ENCODE measurements around the gene STAG1.
"Not testable (repeated sequence)": the region's sequence is repeated elsewhere in the genome, so short reads cannot be mapped to it uniquely, and the experiment has no call there.

The STAG1 gene

GRCh38 chr3:136752172-136752421 lies at the start of gene STAG1:
Gene STAG1 (minus strand): TSS chr3:136752378. CDS start chr3:136630898, 121,480 bp downstream.
- Histone ChIP-seq H3K4me2 (ENCODE audit: low read depth, low read length, poor library complexity, severe bottlenecking) (peak within 1 kb of the TSS; percentile 92), H3K9me3 (ENCODE audit: insufficient read depth, low read length) (no peaks in the 10 kb centered on the region), H3F3A (ENCODE audit: insufficient read depth) (peaks cover 11% of the 10 kb centered on the region; the same call in 1 of the 2 replicates), H3K36me3 (ENCODE audit: low read length) (no peaks in the 10 kb centered on the region), H3K27me3 (ENCODE audit: low read length) (no peaks in the 10 kb centered on the region), H2AFZ (ENCODE audit: low read depth, low read length, severe bottlenecking) (peak within 1 kb of the TSS; percentile 75), H3K27ac (ENCODE audit: low read depth, low read length) (peak within 1 kb of the TSS; percentile 91), H3K9ac (ENCODE audit: low read length) (peak within 1 kb of the TSS; percentile 91), H3K79me2 (ENCODE audit: insufficient read depth, low read length) (peaks cover 44% of the 10 kb centered on the region), H3K4me3 (ENCODE audit: insufficient read depth, low read length, poor library complexity, severe bottlenecking) (peak within 1 kb of the TSS; percentile 86), H3K9me2 (replicated peaks; ENCODE audit: insufficient read depth, low read length) (no peaks in the 10 kb centered on the region), H4K20me1 (ENCODE audit: low read depth, low read length) (no peaks in the 10 kb centered on the region)
- no peak for TF ChIP-seq CTCF (IDR thresholded peaks at IDR 0.05; ENCODE audit: insufficient read depth, low read length, poor library complexity, severe bottlenecking)
- TF ChIP-seq EZH2phosphoT487 (conservative IDR thresholded peaks at IDR 0.05; ENCODE audit: low read length), result no peak

- not testable (repeated sequence) for H3K79me2 ChIP-seq (ENCODE audit: insufficient read depth, low read length); H3F3A ChIP-seq (ENCODE audit: insufficient read depth); H3K9me3 ChIP-seq (ENCODE audit: insufficient read depth, low read length); H3K27me3 ChIP-seq (ENCODE audit: low read length); H3K9ac ChIP-seq (ENCODE audit: low read length); H3K27ac ChIP-seq (ENCODE audit: low read depth, low read length); H2AFZ ChIP-seq (ENCODE audit: low read depth, low read length, severe bottlenecking); H3K4me2 ChIP-seq (ENCODE audit: low read depth, low read length, poor library complexity, severe bottlenecking); H3K36me3 ChIP-seq (ENCODE audit: low read length); H3K9me2 ChIP-seq (replicated peaks; ENCODE audit: insufficient read depth, low read length); H3K4me3 ChIP-seq (ENCODE audit: insufficient read depth, low read length, poor library complexity, severe bottlenecking); H4K20me1 ChIP-seq (ENCODE audit: low read depth, low read length)
These were observed 49.0 kb upstream of the STAG1 start for GRCh38 chr3:136801146-136801545.

GRCh38 chr3:136792556-136793330 lies 40.6 kb upstream of the STAG1 start:
- no peak overlapping the region for H2AFZ ChIP-seq (ENCODE audit: low read depth, low read length, severe bottlenecking)
- H3K9me3 ChIP-seq (ENCODE audit: insufficient read depth, low read length), result no peaks in the 10 kb centered on the region
- no peak overlapping the region for H3K4me2 ChIP-seq (ENCODE audit: low read depth, low read length, poor library complexity, severe bottlenecking)
- no peaks in the 10 kb centered on the region for H3K79me2 ChIP-seq (ENCODE audit: insufficient read depth, low read length)
- H3K36me3 ChIP-seq (ENCODE audit: low read length), result no peaks in the 10 kb centered on the region
- H3K27ac ChIP-seq (ENCODE audit: low read depth, low read length), result no peak overlapping the region
- H3K9ac ChIP-seq (ENCODE audit: low read length), result no peak overlapping the region
- no peak overlapping the region for H3K4me3 ChIP-seq (ENCODE audit: insufficient read depth, low read length, poor library complexity, severe bottlenecking)
- no peaks in the 10 kb centered on the region for H3K27me3 ChIP-seq (ENCODE audit: low read length)
- H3K9me2 ChIP-seq (replicated peaks; ENCODE audit: insufficient read depth, low read length), result no peaks in the 10 kb centered on the region
- TF ChIP-seq CTCF (IDR thresholded peaks at IDR 0.05; ENCODE audit: insufficient read depth, low read length, poor library complexity, severe bottlenecking) (no peak), EZH2phosphoT487 (conservative IDR thresholded peaks at IDR 0.05; ENCODE audit: low read length) (no peak)
- no peaks in the 10 kb centered on the region for H4K20me1 ChIP-seq (ENCODE audit: low read depth, low read length)
- no peaks in the 10 kb centered on the region for H3F3A ChIP-seq (ENCODE audit: insufficient read depth)

- no peak overlapping the region for H2AFZ ChIP-seq (ENCODE audit: low read depth, low read length, severe bottlenecking)
- H3K4me3 ChIP-seq (ENCODE audit: insufficient read depth, low read length, poor library complexity, severe bottlenecking), result no peak overlapping the region
- H3K4me2 ChIP-seq (ENCODE audit: low read depth, low read length, poor library complexity, severe bottlenecking), result no peak overlapping the region
- no peaks in the 10 kb centered on the region for H3K36me3 ChIP-seq (ENCODE audit: low read length)
- H3K9ac ChIP-seq (ENCODE audit: low read length), result no peak overlapping the region
- TF ChIP-seq CTCF (IDR thresholded peaks at IDR 0.05; ENCODE audit: insufficient read depth, low read length, poor library complexity, severe bottlenecking) (no peak), EZH2phosphoT487 (conservative IDR thresholded peaks at IDR 0.05; ENCODE audit: low read length) (no peak)
- H4K20me1 ChIP-seq (ENCODE audit: low read depth, low read length), result no peaks in the 10 kb centered on the region
- no peak overlapping the region for H3K27ac ChIP-seq (ENCODE audit: low read depth, low read length)
- no peaks in the 10 kb centered on the region for H3F3A ChIP-seq (ENCODE audit: insufficient read depth)
- no peaks in the 10 kb centered on the region for H3K9me3 ChIP-seq (ENCODE audit: insufficient read depth, low read length)
- H3K27me3 ChIP-seq (ENCODE audit: low read length), result no peaks in the 10 kb centered on the region
- no peaks in the 10 kb centered on the region for H3K9me2 ChIP-seq (replicated peaks; ENCODE audit: insufficient read depth, low read length)
- H3K79me2 ChIP-seq (ENCODE audit: insufficient read depth, low read length), result no peaks in the 10 kb centered on the region
These were observed 38.6 kb upstream of the STAG1 start for GRCh38 chr3:136790786-136791185.

Measured in SU-DHL-6 (cell line).